ENCODE data around the gene CRTAC1. TPM values are rescaled to one million over a fixed set of nuclear protein-coding genes. Genes with fewer than 3 reads are reported as not detected.

CRTAC1 gene
- total RNA-seq = 1 to 10 TPM in 1 of 2 donors, under 1 TPM in 1; 0.43 to 1.5 TPM
- long read RNA-seq, partial matches to known transcripts = 1 of 4 reads
- long read RNA-seq, other reads (novel, unspliced or antisense) = 1 of 4 reads

- ATAC-seq (peak; percentile 43), DNase-seq (peak; percentile 32 to 40)
Observed at GRCh38 chr10:98030093-98030821, at the start of gene CRTAC1. CRTAC1 (minus strand) TSS chr10:98030621; CDS start chr10:98030472, 149 bp downstream.

GRCh38 chr10:98078774-98079173 is 48.4 kb upstream of the CRTAC1 start:
- intact Hi-C loops (cut with DNase I, micrococcal nuclease) = no loop called here
- ATAC-seq = no peak
- no peak for DNase-seq

More at GRCh38 chr10:98030093-98030821, at the start of gene CRTAC1:
- intact Hi-C loops (cut with DNase I, micrococcal nuclease) = no loop called here

GRCh38 chr10:98077223-98077622 is 46.8 kb upstream of the CRTAC1 start:
- intact Hi-C loops (cut with DNase I, micrococcal nuclease) = no loop called here
- DNase-seq = no peak
- no peak for ATAC-seq

GRCh38 chr10:98076086-98076485 is 45.7 kb upstream of the CRTAC1 start:
- intact Hi-C loops (cut with DNase I, micrococcal nuclease) = no loop called here
- DNase-seq (no peak), ATAC-seq (no peak)

GRCh38 chr10:98074315-98074911 is 44.0 kb upstream of the CRTAC1 start:
- peak in 1 of 2 donors; percentile 19 for DNase-seq
- intact Hi-C loops (cut with DNase I, micrococcal nuclease) = no loop called here
- no peak for ATAC-seq

- intact Hi-C loops (cut with DNase I, micrococcal nuclease) = no loop called here
- ATAC-seq (no peak), DNase-seq (no peak)
Observed at GRCh38 chr10:98067165-98067564, 36.7 kb upstream of the CRTAC1 start.

- ATAC-seq (no peak), DNase-seq (no peak)
- intact Hi-C loops (cut with DNase I, micrococcal nuclease) = no loop called here
Observed at GRCh38 chr10:98063740-98064027, 33.3 kb upstream of the CRTAC1 start.

GRCh38 chr10:98062424-98062823 is 32.0 kb upstream of the CRTAC1 start:
- no peak for ATAC-seq

GRCh38 chr10:98060079-98060478 is 29.7 kb upstream of the CRTAC1 start:
- intact Hi-C loops (cut with DNase I, micrococcal nuclease) = no loop called here
- no peak for DNase-seq
- no peak for ATAC-seq

More at GRCh38 chr10:98062424-98062823, 32.0 kb upstream of the CRTAC1 start:
- intact Hi-C loops (cut with DNase I, micrococcal nuclease) = no loop called here
- DNase-seq = no peak

- intact Hi-C loops (cut with DNase I, micrococcal nuclease) = no loop called here
- DNase-seq (no peak), ATAC-seq (no peak)
Observed at GRCh38 chr10:98058295-98058694, 27.9 kb upstream of the CRTAC1 start.

GRCh38 chr10:98055841-98056516 is 25.6 kb upstream of the CRTAC1 start:
- ATAC-seq (no peak), DNase-seq (no peak)
- intact Hi-C loops (cut with DNase I, micrococcal nuclease) = no loop called here

- ATAC-seq (no peak), DNase-seq (no peak)
- intact Hi-C loops (cut with DNase I, micrococcal nuclease) = loop anchor here in 1 of 2 donors (10.0 kb wide), 1 partner anchor 132 kb away; no protein-coding TSS in a partner anchor
Observed at GRCh38 chr10:98047009-98047741, 16.8 kb upstream of the CRTAC1 start.

- peak; percentile 33 to 42 for DNase-seq
- intact Hi-C loops (cut with DNase I, micrococcal nuclease) = loop anchor here in 1 of 2 donors (10.0 kb wide), 1 partner anchor 131 kb away; no protein-coding TSS in a partner anchor
- peak; percentile 71 for ATAC-seq
Observed at GRCh38 chr10:98045785-98046389, 15.5 kb upstream of the CRTAC1 start.

- intact Hi-C loops (cut with DNase I, micrococcal nuclease) = loop anchor here (5.0 to 10.0 kb wide), 2 partner anchors 127 to 129 kb away; no protein-coding TSS in a partner anchor
- DNase-seq (peak; percentile 37 to 78), ATAC-seq (peak; percentile 81)
Observed at GRCh38 chr10:98041352-98042043, 11.1 kb upstream of the CRTAC1 start.

GRCh38 chr10:98039690-98040381 is 9.4 kb upstream of the CRTAC1 start:
- DNase-seq (no peak), ATAC-seq (no peak)
- intact Hi-C loops (cut with DNase I, micrococcal nuclease) = loop anchor here (5.0 to 10.0 kb wide), 2 partner anchors 125 to 128 kb away; no protein-coding TSS in a partner anchor

GRCh38 chr10:98038288-98038687 is 7.9 kb upstream of the CRTAC1 start:
- no peak for ATAC-seq
- no peak for DNase-seq
- intact Hi-C loops (cut with DNase I, micrococcal nuclease) = no loop called here

GRCh38 chr10:98035599-98035998 is 5.2 kb upstream of the CRTAC1 start:
- intact Hi-C loops (cut with DNase I, micrococcal nuclease) = no loop called here
- DNase-seq (no peak), ATAC-seq (no peak)
